NCI-H446 treated with DMSO at 0.1 percent for 48 hours (cell line): ENCODE data around the gene AKIRIN2.
"Not testable (repeated sequence)": the region's sequence is repeated elsewhere in the genome, so short reads cannot be mapped to it uniquely, and the experiment has no call there.

Experiments
- DNase-seq: peaks from one replicate; lab custom pipeline; 2025; lab: John Stamatoyannopoulos, UW

The AKIRIN2 gene

GRCh38 chr6:87718662-87719433, 16.8 kb upstream of the AKIRIN2 start:
- no peak for DNase-seq

DNA sequence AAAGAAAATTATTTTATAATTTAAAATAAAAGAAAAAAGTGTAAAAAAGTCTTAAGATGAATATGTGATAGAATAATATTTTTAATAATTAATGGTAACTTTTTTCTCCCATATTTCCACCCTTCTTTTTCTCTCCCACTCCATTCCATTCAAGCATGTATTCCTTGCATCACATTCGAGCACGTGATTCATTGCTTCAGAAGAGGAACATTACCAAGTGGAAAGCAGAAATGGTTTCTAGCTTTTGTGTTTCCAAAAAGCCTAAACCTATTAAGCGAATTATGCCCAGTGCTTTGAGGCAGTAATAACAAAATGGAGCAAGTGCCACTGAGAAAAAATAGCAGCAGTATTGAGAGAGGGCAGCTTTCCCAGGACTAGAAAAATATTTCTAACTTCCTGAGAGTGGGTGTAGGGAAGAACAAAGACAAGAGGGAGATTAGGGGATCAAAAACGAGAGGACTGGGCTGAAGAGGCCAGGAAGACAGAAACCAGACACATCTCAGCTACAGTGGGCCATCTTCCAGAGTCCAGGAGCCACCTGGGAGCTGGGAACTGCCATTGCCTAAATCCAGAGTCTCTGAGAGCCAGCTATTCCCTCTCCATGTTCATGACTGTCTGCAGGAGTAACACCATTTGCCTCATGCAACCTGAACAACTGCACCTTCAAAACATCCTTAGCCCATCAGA, 15.0 kb upstream of the AKIRIN2 start:
- DNase-seq = no peak

DNA sequence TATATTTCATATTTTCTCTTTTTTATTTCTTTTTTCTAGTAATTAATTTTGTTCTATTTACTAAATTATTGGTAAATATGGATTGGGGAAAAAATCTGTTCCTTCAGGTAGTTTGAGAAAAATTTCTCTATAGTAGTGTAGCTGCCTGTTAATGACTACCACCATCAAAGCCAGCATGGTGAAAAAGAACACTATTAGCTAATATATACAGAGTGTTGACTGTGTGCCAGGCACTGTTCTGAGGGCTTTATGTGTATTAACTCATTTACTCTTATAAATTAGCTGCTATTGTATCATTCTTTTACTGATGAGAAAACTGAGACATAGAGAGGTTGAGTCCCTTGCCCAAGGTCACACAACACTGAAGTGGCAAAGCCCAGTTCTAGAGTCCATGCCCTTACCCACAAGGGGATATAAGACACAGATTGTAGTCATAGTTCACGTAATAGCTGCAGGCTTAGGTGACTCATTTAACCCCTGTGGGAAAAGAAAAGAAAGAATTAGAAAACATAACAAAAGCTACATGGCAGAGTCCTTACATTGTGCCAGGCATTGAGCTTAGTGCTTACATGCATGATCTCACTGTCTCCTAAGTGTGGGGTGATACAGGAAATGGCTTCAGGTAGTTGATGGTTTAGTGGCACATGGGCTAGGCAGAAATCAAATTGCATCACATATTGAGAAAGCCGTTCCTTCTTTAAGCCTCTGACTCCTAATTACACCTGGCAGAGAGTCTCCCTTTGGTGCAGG, 12.2 kb upstream of the AKIRIN2 start:
- no peak for DNase-seq

DNA sequence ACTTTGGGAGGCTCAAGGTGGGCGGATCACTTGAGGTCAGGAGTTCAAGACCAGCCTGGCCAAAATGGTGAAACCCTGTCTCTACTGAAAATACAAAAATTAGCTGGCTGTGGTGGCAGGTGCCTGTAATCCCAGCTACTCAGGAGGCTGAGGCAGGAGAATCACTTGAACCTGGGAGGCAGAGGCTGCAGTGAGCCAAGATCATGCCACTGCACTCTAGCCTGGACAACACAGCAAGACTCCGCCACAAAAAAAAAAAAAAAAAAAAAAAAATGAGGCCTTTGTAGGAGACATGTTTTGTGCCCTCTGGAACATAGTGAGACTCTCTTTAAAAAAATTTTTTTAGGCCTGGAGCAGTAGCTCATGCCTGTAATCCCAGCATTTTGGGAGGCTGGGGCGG, 10.7 kb upstream of the AKIRIN2 start:
- not testable (repeated sequence) for DNase-seq

DNA sequence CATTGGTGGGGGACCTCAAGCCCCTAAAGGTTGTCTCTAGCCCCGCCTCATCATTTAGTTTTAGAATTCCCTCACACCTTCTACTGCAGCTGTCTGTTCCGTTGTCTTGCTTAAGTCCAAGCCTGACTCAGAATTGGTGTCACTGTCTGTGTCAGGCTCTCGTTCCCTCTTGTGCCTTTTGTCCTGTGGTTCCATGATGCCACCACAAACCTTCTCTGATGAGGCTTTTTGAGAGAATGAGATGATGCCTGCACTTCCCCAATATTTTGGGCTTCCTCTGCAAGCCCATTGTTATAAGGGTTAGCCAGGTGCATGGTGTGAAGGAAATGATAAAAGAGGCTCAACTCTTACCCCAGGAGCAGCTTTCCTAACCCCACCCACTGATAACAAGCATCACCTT, 8.1 kb upstream of the AKIRIN2 start:
- no peak for DNase-seq

- not testable (repeated sequence) for DNase-seq
Measured at GRCh38 chr6:87708581-87709427, 6.8 kb upstream of the AKIRIN2 start.

- no peak for DNase-seq
Measured at GRCh38 chr6:87706187-87706966, 4.3 kb upstream of the AKIRIN2 start.

DNA sequence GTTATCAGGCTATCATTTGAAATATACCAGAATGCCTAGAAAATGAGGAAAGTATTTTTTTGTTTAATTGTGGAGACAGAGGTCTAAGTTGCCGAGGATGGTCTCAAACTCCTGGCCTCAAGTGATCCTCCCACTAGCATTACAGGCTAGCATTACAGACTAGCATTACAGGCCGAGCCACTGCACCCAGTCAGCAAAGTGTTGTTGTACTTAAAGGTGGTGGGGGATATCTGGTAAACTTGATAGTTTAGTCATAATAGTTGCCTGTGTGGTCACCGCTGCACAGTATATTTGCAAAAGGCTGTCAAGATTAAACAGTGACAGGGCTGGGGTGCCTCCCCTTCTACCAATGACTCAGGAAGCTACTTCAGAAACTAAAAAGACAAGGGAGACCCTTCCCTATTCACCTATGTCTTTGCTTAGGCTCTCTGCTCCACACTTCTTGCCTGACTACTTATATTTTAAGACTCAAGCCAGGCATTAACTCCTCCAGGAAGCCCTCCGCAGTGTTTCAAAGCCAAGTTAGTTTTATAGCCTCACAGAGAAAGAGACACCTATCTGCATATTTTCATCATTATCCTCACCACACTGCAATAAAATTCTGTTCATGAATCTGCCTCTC, 3.1 kb upstream of the AKIRIN2 start:
- DNase-seq = no peak

DNA sequence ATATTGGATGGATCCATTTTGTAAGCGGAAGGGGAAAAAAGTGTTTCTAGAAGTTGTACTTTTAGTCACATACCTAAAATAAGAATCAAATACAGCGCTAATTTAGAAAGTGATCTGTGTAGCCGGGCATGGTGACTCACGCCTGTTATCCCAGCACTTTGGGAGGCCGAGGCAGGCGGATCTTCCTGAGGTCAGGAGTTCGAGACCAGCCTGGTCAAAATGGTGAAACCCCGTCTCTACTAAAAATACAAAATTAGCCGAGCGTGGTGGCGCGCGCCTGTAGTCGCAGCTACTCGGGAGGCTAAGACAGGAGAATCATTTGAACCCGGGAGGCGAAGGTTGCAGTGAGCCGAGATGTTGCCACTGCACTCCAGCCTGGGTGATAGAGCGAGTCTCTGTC, 1.0 kb upstream of the AKIRIN2 start:
- DNase-seq = not testable (repeated sequence)

GRCh38 chr6:87702589-87702945, 534 bp upstream of the AKIRIN2 start:
- no peak for DNase-seq

DNA sequence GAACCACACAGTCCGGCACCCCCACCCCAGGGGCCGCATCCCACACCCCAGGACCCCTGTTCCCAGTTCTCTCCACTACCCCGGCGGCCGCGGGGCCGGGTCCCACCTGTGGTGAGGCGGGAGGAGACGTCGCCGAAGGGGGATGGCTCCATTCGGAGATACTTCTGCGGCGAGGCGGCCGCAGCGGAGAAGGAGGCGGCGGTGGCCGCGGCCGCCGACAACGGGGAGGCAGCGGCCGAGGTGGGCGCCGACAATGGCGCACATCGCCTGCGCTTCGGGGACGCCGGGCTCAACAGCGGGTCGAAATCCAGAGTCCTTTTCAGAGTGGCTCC, 723 bp downstream of the AKIRIN2 start:
- no peak for DNase-seq

DNA sequence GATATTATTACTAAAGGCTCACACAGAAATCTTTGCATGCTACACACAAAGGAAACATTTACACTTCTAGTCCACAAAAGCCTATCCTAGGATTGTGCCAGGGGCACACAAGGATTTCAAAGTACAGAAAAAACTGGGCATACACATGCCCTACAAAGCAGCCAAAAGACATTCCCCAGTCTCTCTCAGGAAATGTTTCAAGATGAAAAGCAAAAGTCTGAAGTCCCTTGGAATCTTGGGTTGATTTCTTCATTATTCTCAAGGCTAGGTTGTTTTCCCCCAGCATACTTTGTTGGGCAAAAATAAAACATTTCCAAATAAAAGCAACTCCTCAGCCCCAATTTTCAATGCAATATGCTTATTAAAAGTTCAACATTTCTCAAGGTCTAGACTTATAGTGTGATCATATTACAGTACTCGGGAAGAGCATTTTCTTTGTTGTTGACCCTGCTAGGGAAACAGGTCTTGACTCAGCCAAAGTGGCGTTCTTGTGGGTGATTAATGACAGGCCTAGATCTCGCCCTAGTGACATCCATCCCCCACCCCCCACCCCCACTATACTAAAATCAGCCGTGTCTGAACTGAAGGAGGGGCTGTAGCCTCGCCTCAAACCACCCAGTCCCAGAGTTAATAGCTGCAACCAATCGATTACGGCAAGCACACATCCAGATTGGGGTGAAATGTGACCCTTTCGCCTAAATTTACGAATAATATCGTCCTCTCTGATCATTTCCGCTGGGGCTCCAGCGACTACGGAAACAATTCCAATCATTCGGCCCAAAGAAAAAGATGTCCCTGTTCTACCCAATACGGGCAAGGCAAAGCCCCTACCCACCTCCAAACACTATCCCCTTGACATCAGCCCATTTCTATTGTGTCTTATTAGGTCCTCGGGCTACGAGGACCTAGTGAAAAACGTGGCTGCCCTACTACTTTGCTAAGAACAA, 1.4 kb downstream of the AKIRIN2 start:
- DNase-seq = peak; percentile 31

- no peak for DNase-seq
Measured at GRCh38 chr6:87699576-87699975, 2.5 kb downstream of the AKIRIN2 start.

GRCh38 chr6:87698547-87699006, 3.5 kb downstream of the AKIRIN2 start:
- DNase-seq = no peak

DNA sequence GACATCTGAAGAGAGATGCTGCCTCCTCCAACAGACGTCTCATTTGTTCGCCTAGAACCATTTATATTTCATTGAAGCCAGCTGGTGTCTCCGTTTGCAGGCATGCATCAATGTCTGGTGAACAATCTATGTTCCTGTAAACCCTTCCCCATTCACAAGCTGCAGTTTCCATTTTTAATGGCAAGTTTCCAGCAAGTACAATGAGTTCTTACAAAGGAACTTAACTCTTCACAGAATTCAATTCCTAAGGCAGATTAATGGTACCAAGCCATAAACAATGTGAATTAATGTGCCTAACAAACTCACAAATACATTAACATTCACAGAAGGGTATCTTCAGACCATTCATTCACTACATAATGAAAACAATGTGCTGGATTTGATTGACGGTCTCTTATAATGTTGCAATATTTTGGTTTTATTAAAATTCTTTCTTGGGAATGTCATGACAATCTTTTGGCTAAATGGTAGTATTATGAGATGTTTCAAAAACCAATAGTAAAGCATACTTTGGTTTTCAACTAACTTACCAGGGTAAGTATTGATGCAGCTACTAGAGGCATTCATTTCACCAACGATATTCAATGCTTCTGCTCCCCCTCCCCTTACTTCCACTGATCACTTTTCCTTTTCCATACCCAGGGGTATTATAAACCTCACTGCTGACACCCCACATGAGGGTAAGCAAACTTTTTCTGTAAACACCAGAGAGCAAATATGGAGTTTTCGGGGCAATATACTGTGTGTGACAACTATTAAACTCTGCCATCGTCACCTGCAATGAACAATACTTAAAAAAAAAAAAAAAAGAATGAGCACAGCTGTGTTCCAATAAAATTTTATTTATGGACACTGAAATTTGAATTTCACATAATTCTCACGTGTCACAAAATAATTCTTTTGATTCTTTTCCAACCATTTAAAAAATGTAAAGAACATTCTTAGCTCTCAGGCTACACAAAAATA, 4.2 kb downstream of the AKIRIN2 start:
- DNase-seq = peak; percentile 62

DNA sequence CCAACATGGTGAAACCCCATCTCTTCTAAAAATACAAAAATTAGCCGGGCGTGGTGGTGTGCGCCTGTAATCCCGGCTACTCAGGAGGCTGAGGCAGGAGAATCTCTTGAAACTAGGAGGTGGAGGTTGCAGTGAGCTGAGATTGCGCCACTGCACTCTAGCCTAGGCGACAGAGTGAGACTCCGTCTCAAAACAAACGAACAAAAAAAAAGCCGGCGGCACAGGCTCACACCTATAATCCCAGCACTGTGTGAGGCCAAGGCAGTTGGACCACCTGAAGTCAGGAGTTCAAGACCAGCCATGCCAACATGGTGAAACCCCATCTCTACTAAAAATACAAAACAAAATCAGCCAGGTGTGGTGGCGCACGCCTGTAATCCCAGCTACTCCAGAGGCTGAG, 5.2 kb downstream of the AKIRIN2 start:
- DNase-seq = not testable (repeated sequence)

- no peak for DNase-seq
Measured at GRCh38 chr6:87692086-87692485, 9.9 kb downstream of the AKIRIN2 start.

DNA sequence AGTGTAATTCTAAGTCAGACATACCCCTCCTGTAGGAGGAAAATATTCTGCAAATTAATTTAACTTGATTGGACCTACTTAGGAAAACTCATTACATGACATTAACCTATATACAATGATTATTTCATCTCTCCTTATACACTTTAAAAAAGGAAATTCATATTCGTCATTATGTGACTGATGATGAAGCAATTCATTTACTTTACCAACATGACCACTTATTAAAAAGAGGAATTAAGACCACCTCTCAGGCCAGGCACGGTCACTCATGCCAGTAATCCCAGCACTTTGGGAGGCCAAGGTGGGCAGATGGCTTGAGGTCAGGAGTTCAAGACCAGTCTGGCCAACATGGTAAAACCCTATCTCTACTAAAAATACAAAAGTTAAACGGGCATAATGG, 11.6 kb downstream of the AKIRIN2 start:
- DNase-seq = no peak
